ENCODE results near the gene SCN4A.
"Not testable (repeated sequence)": the region's sequence is repeated elsewhere in the genome, so short reads cannot be mapped to it uniquely, and the experiment has no call there.

SCN4A gene

GRCh38 chr17:63932721-63933120, 40.0 kb downstream of the SCN4A start:
- DNase-seq = no peak

GRCh38 chr17:63931981-63932561, 40.6 kb downstream of the SCN4A start, which contains the start of gene CD79B:
CD79B (minus strand) TSS chr17:63932331; CDS start chr17:63932261, 70 bp downstream.
- DNase-seq = peak in 1 of 2 donors; percentile 3

- peak; percentile 45 to 48 for DNase-seq
These were observed 41.7 kb downstream of the SCN4A start for GRCh38 chr17:63930951-63931575.

GRCh38 chr17:63929860-63930766, 42.6 kb downstream of the SCN4A start:
- DNase-seq = no peak

- DNase-seq = no peak
These were observed 43.6 kb downstream of the SCN4A start for GRCh38 chr17:63928966-63929695.

- no peak for DNase-seq
These were observed 44.5 kb downstream of the SCN4A start for GRCh38 chr17:63928172-63928666.

- no peak for DNase-seq
These were observed 45.1 kb downstream of the SCN4A start for GRCh38 chr17:63927464-63928171.

GRCh38 chr17:63926164-63926563, 46.6 kb downstream of the SCN4A start:
- DNase-seq = no peak

- no peak for DNase-seq
These were observed 47.1 kb downstream of the SCN4A start for GRCh38 chr17:63925615-63926014.

- not testable (repeated sequence) for DNase-seq
These were observed 50.3 kb downstream of the SCN4A start for GRCh38 chr17:63922402-63922801.

- DNase-seq = not testable (repeated sequence)
These were observed 51.9 kb downstream of the SCN4A start for GRCh38 chr17:63920779-63921178.

GRCh38 chr17:63920050-63920449, 52.7 kb downstream of the SCN4A start:
- not testable (repeated sequence) for DNase-seq

- DNase-seq = peak; percentile 24 to 89
These were observed 53.4 kb downstream of the SCN4A start for GRCh38 chr17:63919311-63919723.

GRCh38 chr17:63918789-63919305, 53.9 kb downstream of the SCN4A start, which contains the start of gene GH1:
GH1 (minus strand) TSS chr17:63918839; CDS start chr17:63918776, 63 bp downstream.
- DNase-seq = not testable (repeated sequence)

GRCh38 chr17:63918305-63918704, 54.4 kb downstream of the SCN4A start:
- no peak for DNase-seq

GRCh38 chr17:63917646-63918045, 55.1 kb downstream of the SCN4A start:
- DNase-seq = no peak

GRCh38 chr17:63917206-63917605, 55.5 kb downstream of the SCN4A start:
- DNase-seq = not testable (repeated sequence)

GRCh38 chr17:63916566-63917185, 56.0 kb downstream of the SCN4A start:
- no peak for DNase-seq

GRCh38 chr17:63915753-63916152, 57.0 kb downstream of the SCN4A start:
- DNase-seq = not testable (repeated sequence)

- DNase-seq = no peak
These were observed 58.2 kb downstream of the SCN4A start for GRCh38 chr17:63914471-63914870.

- DNase-seq = peak in 1 of 2 donors; percentile 58
These were observed 61.0 kb downstream of the SCN4A start for GRCh38 chr17:63911657-63912100.
